Measurements from ENCODE around the gene ST6GALNAC4.

DNA sequence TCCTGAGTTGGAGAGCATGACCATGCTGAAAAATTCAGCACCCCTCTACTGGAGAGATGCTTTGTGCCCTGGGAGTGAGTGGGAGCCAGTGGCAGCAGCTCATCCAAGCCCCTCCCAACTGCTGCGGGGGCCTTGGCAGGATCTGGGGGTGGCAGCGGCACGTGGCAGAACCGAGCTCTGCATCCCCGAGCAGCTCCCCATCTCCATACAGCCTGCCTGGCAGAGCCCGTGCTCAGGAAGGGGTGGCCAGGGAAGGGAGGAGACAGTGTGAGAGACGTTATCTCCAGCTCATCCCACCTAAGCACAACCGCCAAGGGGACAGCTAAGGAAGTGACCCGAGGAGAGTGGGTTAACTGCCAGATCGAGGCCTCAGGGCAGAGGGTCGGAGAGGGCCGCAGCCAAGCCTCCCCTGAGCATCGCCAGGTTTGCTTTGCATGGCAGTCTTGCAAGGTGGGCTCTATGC, 38.0 kb upstream of the ST6GALNAC4 start:
- TF ChIP-seq ZBTB7A (tag by site-specific recombination; IDR thresholded peaks at IDR 0.05; ENCODE audit: low read depth) (no peak), ZNF416 (tag by site-specific recombination; IDR thresholded peaks at IDR 0.05) (no peak), ZBTB1 (tag by site-specific recombination; IDR thresholded peaks at IDR 0.05) (no peak), ZNF623 (tag by site-specific recombination; IDR thresholded peaks at IDR 0.05) (no peak)
- TF ChIP-seq, protein P1, sequence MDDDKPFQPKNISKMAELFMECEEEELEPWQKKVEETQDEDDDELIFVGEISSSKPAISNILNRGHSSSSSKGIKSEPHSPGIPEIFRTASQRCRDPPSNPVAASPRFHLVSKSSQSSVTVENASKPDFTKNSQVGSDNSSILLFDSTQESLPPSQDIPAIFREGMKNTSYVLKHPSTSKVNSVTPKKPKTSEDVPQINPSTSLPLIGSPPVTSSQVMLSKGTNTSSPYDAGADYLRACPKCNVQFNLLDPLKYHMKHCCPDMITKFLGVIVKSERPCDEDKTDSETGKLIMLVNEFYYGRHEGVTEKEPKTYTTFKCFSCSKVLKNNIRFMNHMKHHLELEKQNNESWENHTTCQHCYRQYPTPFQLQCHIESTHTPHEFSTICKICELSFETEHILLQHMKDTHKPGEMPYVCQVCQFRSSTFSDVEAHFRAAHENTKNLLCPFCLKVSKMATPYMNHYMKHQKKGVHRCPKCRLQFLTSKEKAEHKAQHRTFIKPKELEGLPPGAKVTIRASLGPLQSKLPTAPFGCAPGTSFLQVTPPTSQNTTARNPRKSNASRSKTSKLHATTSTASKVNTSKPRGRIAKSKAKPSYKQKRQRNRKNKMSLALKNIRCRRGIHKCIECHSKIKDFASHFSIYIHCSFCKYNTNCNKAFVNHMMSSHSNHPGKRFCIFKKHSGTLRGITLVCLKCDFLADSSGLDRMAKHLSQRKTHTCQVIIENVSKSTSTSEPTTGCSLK (tag by site-specific recombination; IDR thresholded peaks at IDR 0.05): no peak
